ENCODE data around the gene VSTM2B.

VSTM2B gene

DNA sequence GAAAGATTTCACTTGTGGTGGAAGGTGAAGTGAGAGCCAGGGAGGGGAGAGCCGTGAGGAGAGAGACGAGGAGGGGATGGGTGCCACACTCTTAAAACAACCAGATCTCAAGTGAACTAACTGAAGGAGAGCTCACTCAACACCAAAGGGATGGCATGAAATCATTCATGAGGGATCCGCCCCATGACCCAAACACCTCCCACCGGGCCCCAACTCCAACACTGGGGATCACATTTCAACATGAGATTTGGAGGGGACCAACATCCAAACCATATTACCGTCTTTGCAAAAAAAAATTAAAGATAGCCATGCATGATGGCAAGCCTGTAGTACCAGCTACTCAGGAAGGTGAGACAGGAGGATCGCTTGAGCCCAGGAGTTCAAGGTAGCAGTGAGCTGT is 45.4 kb downstream of the VSTM2B start:
- no peak for ATAC-seq (ENCODE audit: low read depth)
- Histone ChIP-seq H3K9me3 (ENCODE audit: severe bottlenecking) (no peaks in the 10 kb centered on the region), H3K27me3 (ENCODE audit: insufficient read depth, poor library complexity, severe bottlenecking) (peaks cover 13% of the 10 kb centered on the region)

DNA sequence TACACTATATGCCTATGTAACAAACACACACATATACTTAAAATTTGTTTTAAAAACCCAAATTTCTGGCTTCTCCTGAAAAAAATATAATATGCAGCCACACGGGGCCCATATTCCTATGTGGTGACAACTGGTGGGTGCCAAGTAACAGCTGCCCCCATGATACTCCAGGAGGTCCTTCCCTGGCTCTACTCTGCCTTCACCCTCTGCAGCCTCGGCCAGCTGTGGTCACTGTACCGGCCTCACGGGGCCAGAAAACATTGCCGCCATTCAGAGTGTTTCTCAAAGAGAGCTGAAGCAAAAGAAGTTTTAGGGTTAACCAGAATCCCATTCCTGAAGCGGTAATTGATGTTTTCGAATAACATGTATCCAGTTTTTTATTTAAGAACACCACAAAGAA is 47.7 kb downstream of the VSTM2B start:
- TF ChIP-seq, protein P1, sequence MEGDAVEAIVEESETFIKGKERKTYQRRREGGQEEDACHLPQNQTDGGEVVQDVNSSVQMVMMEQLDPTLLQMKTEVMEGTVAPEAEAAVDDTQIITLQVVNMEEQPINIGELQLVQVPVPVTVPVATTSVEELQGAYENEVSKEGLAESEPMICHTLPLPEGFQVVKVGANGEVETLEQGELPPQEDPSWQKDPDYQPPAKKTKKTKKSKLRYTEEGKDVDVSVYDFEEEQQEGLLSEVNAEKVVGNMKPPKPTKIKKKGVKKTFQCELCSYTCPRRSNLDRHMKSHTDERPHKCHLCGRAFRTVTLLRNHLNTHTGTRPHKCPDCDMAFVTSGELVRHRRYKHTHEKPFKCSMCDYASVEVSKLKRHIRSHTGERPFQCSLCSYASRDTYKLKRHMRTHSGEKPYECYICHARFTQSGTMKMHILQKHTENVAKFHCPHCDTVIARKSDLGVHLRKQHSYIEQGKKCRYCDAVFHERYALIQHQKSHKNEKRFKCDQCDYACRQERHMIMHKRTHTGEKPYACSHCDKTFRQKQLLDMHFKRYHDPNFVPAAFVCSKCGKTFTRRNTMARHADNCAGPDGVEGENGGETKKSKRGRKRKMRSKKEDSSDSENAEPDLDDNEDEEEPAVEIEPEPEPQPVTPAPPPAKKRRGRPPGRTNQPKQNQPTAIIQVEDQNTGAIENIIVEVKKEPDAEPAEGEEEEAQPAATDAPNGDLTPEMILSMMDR (IDR thresholded peaks at IDR 0.05; ENCODE audit: poor library complexity, severe bottlenecking): no peak
- Histone ChIP-seq H3K27ac (ENCODE audit: poor library complexity, severe bottlenecking) (no peak overlapping the region), H3K27me3 (ENCODE audit: insufficient read depth, poor library complexity, severe bottlenecking) (peaks cover 13% of the 10 kb centered on the region), H3K36me3 (ENCODE audit: low read depth) (no peaks in the 10 kb centered on the region), H3K4me3 (ENCODE audit: severe bottlenecking) (no peak overlapping the region), H3K4me1 (ENCODE audit: insufficient read depth, poor library complexity, severe bottlenecking) (no peaks in the 10 kb centered on the region), H3K9me3 (ENCODE audit: severe bottlenecking) (no peaks in the 10 kb centered on the region)
- ATAC-seq (ENCODE audit: low read depth) (no peak), DNase-seq (ENCODE audit: low spot score) (no peak)

More for the DNA sequence above, 45.4 kb downstream of the VSTM2B start:
- no peaks in the 10 kb centered on the region for H3K4me1 ChIP-seq (ENCODE audit: insufficient read depth, poor library complexity, severe bottlenecking)
- H3K36me3 ChIP-seq (ENCODE audit: low read depth): no peaks in the 10 kb centered on the region
- H3K4me3 ChIP-seq (ENCODE audit: severe bottlenecking): no peak overlapping the region
- DNase-seq (ENCODE audit: low spot score): no peak
- no peak overlapping the region for H3K27ac ChIP-seq (ENCODE audit: poor library complexity, severe bottlenecking)
- TF ChIP-seq, protein P1 (IDR thresholded peaks at IDR 0.05; ENCODE audit: poor library complexity, severe bottlenecking): no peak

DNA sequence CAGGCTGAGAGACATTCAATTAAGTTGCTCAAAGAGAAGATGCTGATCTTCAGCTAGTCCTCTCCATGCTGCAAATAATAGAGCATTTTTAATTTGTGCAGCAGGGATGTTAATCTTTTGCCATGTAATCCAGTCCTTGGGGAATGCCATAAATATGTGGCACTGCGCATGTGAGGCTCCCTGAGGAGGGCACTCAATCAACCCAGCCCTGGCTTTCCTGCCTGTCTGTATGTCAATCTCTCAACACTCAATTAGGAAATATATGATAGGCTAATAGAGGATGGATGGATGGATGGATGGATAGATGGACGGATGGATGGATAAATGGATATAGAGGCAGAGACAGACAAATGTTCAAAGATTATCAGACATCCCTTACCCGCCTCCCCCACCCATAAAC is 48.7 kb downstream of the VSTM2B start:
- Histone ChIP-seq H3K36me3 (ENCODE audit: low read depth) (no peaks in the 10 kb centered on the region), H3K9me3 (ENCODE audit: severe bottlenecking) (no peaks in the 10 kb centered on the region), H3K4me3 (ENCODE audit: severe bottlenecking) (no peak overlapping the region), H3K27me3 (ENCODE audit: insufficient read depth, poor library complexity, severe bottlenecking) (peaks cover 13% of the 10 kb centered on the region), H3K4me1 (ENCODE audit: insufficient read depth, poor library complexity, severe bottlenecking) (no peaks in the 10 kb centered on the region), H3K27ac (ENCODE audit: poor library complexity, severe bottlenecking) (no peak overlapping the region)
- DNase-seq (ENCODE audit: low spot score) (no peak), ATAC-seq (ENCODE audit: low read depth) (no peak)
- TF ChIP-seq, protein P1 (IDR thresholded peaks at IDR 0.05; ENCODE audit: poor library complexity, severe bottlenecking): no peak

DNA sequence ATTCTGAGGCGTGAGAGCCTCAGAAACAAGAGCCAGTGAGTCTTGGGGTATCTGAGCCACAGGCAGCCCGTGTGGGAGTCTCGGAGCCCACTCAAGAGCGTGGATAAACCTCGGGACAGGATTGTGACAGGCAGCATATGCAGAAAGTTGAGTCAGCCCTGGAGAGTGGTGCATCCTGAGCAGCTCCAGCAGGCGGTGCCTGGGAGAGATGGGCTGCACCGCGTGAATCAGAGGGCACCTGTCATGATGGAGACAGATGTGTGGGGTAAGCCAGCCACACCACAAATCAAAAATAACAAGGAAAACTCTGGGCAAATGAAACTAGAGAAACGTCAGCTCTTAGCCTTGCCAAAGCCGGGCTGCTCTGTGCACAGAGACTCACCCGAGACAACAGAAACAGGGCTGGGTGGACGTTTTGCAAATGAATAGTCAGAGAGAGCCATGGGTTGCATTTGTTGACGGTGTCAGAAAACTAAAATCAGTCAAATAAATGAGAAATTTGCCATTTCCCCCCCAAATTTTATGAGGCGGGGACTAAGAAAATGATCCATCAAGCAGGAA is 50.3 kb downstream of the VSTM2B start:
- TF ChIP-seq, protein P1 (IDR thresholded peaks at IDR 0.05; ENCODE audit: poor library complexity, severe bottlenecking): no peak
- Histone ChIP-seq H3K4me3 (ENCODE audit: severe bottlenecking) (no peak overlapping the region), H3K9me3 (ENCODE audit: severe bottlenecking) (no peaks in the 10 kb centered on the region), H3K36me3 (ENCODE audit: low read depth) (no peaks in the 10 kb centered on the region), H3K27ac (ENCODE audit: poor library complexity, severe bottlenecking) (no peak overlapping the region), H3K27me3 (ENCODE audit: insufficient read depth, poor library complexity, severe bottlenecking) (peaks cover 13% of the 10 kb centered on the region), H3K4me1 (ENCODE audit: insufficient read depth, poor library complexity, severe bottlenecking) (no peaks in the 10 kb centered on the region)
- ATAC-seq (ENCODE audit: low read depth) (no peak; the same call in 2 of the 3 replicates), DNase-seq (ENCODE audit: low spot score) (no peak)

Measured in RWPE2 (cell line).